GM12874 (cell line): ENCODE results near the gene CHST13.

ENCODE experiments used
- CTCF ChIP-seq: IDR thresholded peaks from 2 replicates; pipeline ENCODE4 v1.5.1; 2011; ENCODE audit warnings: low read depth, mild to moderate bottlenecking, control low read depth, low read length, moderate library complexity; ENCODE audit not compliant: insufficient read depth

Gene CHST13

GRCh38 chr3:126512026-126512425 is 11.9 kb upstream of the CHST13 start:
- TF ChIP-seq CTCF, result no peak

GRCh38 chr3:126512916-126513650 is 10.9 kb upstream of the CHST13 start:
- no peak for TF ChIP-seq CTCF

- TF ChIP-seq CTCF, result no peak
Observed at GRCh38 chr3:126514161-126514560, 9.8 kb upstream of the CHST13 start.

GRCh38 chr3:126515066-126515706 is 8.8 kb upstream of the CHST13 start:
- no peak for TF ChIP-seq CTCF

GRCh38 chr3:126516152-126516935 is 7.6 kb upstream of the CHST13 start:
- no peak for TF ChIP-seq CTCF

GRCh38 chr3:126516936-126517290 is 7.0 kb upstream of the CHST13 start:
- TF ChIP-seq CTCF, result no peak

GRCh38 chr3:126517291-126517951 is 6.5 kb upstream of the CHST13 start, which contains the start of gene UROC1:
UROC1 (minus strand) TSS chr3:126517773; CDS start chr3:126517719, 54 bp downstream.
- no peak for TF ChIP-seq CTCF
